Measurements from ENCODE around the gene TRIM71. TPM values are rescaled to one million over a fixed set of nuclear protein-coding genes. Genes with fewer than 3 reads are reported as not detected.

Gene TRIM71
- total RNA-seq, 1 experiment from 2014 or later: 274 TPM

GRCh38 chr3:32781211-32781968, 36.4 kb upstream of the TRIM71 start (continued):
- peak; percentile 74; the same call in 1 of the 2 replicates for TF ChIP-seq E2F5 (CRISPR knock-in tag; IDR thresholded peaks at IDR 0.05)
- no peak for TF ChIP-seq NR1H2 (CRISPR knock-in tag; IDR thresholded peaks at IDR 0.05)
- TF ChIP-seq TEAD1 (CRISPR knock-in tag; IDR thresholded peaks at IDR 0.05): peak; percentile 63; the same call in 1 of the 2 replicates
- no peak for TF ChIP-seq ATF3 (CRISPR knock-in tag; conservative IDR thresholded peaks at IDR 0.05)
- TF ChIP-seq SP1 (CRISPR knock-in tag; conservative IDR thresholded peaks at IDR 0.05): peak; percentile 75
- TF ChIP-seq ZBTB21 (CRISPR knock-in tag; IDR thresholded peaks at IDR 0.05; ENCODE audit: borderline replicate concordance): no peak
- TF ChIP-seq IRF2 (CRISPR knock-in tag; IDR thresholded peaks at IDR 0.05; ENCODE audit: borderline replicate concordance, low read depth): no peak
- TF ChIP-seq GABPB1 (CRISPR knock-in tag; IDR thresholded peaks at IDR 0.05): peak; percentile 70
- no peak for TF ChIP-seq ZNF425 (CRISPR knock-in tag; conservative IDR thresholded peaks at IDR 0.05)
- TF ChIP-seq ZNF263 (CRISPR knock-in tag; IDR thresholded peaks at IDR 0.05; ENCODE audit: low read depth): no peak
- TF ChIP-seq NFATC4 (CRISPR knock-in tag; IDR thresholded peaks at IDR 0.05): 0 out of 2 replicates have a peak, but pooled peaks have one; percentile 50
- no peak for TF ChIP-seq NR3C1 (CRISPR knock-in tag; conservative IDR thresholded peaks at IDR 0.05; ENCODE audit: low read depth)
- TF ChIP-seq ZSCAN18 (CRISPR knock-in tag; IDR thresholded peaks at IDR 0.05): no peak
- no peak for TF ChIP-seq FOXJ3 (CRISPR knock-in tag; IDR thresholded peaks at IDR 0.05; ENCODE audit: borderline replicate concordance)
- TF ChIP-seq FOXK1 (CRISPR knock-in tag; IDR thresholded peaks at IDR 0.05): peak; percentile 61; the same call in 1 of the 2 replicates
- peak; percentile 85 for TF ChIP-seq ARID4B (CRISPR knock-in tag; IDR thresholded peaks at IDR 0.05; ENCODE audit: borderline replicate concordance)
- TF ChIP-seq MAX (CRISPR knock-in tag; IDR thresholded peaks at IDR 0.05): peak; percentile 65; the same call in 1 of the 2 replicates
- no peak for TF ChIP-seq MLX (CRISPR knock-in tag; IDR thresholded peaks at IDR 0.05)
- TF ChIP-seq TP53 (CRISPR knock-in tag; IDR thresholded peaks at IDR 0.05): no peak
- no peak for TF ChIP-seq RORB (CRISPR knock-in tag; IDR thresholded peaks at IDR 0.05)
- TF ChIP-seq PRDM15 (CRISPR knock-in tag; IDR thresholded peaks at IDR 0.05): no peak
- TF ChIP-seq MYBL2 (CRISPR knock-in tag; IDR thresholded peaks at IDR 0.05): no peak; the same call in none of the 2 replicates
- no peak for TF ChIP-seq GRHL2 (CRISPR knock-in tag; IDR thresholded peaks at IDR 0.05; ENCODE audit: insufficient replicate concordance, severe bottlenecking)
